Neural cell (in vitro differentiated cells): ENCODE data around the gene WIPF2. TPM values are rescaled to one million over a fixed set of nuclear protein-coding genes. Genes with fewer than 3 reads are reported as not detected.

Experiments used
- H2AFZ ChIP-seq: fragments of 200-600, 300-800 bp; sonication (generic), shearing (Covaris generic); 2 replicates; pipeline ENCODE4 v1.6.0; 2014; ENCODE audit warnings: low read depth, mild to moderate bottlenecking, antibody characterized with exemption, low read length, moderate library complexity
- H3F3A ChIP-seq: fragments of 200-600 bp; shearing (Covaris generic); 2 replicates; pipeline ENCODE4 v1.6.1; 2016; ENCODE audit warnings: mild to moderate bottlenecking, moderate library complexity, mixed read lengths, antibody characterized with exemption, low read length; ENCODE audit not compliant: insufficient read depth, poor library complexity, severe bottlenecking
- H3K27ac ChIP-seq: fragments of 200-600, 300-800 bp; sonication (generic), shearing (Covaris generic); 2 replicates; pipeline ENCODE4 v1.5.1; 2014; ENCODE audit warnings: mild to moderate bottlenecking, low read length, moderate library complexity
- H3K27me3 ChIP-seq: fragments of 300-800, 200-600 bp; sonication (generic), shearing (Covaris generic); 2 replicates; pipeline ENCODE4 v1.6.0; 2014; ENCODE audit warnings: mild to moderate bottlenecking, low read depth, low read length, moderate library complexity; ENCODE audit not compliant: insufficient read depth
- H3K36me3 ChIP-seq: fragments of 300-800, 200-600 bp; sonication (generic), shearing (Covaris generic); 2 replicates; pipeline ENCODE4 v1.5.1; 2014; ENCODE audit warnings: mild to moderate bottlenecking, antibody characterized with exemption, low read length, moderate library complexity; ENCODE audit not compliant: insufficient read depth
- H3K4me2 ChIP-seq: fragments of 300-800, 200-600 bp; sonication (generic), shearing (Covaris generic); 2 replicates; pipeline ENCODE4 v1.6.0; 2014; ENCODE audit warnings: mild to moderate bottlenecking, low read length
- H3K4me3 ChIP-seq: fragments of 300-800, 200-600 bp; sonication (generic), shearing (Covaris generic); 2 replicates; pipeline ENCODE4 v1.5.1; 2014; ENCODE audit warnings: mild to moderate bottlenecking, low read length, moderate library complexity
- H3K79me2 ChIP-seq: fragments of 200-600 bp; shearing (Covaris generic); replicated peaks from 2 replicates; pipeline ENCODE4 v1.6.0; 2014; ENCODE audit warnings: mild to moderate bottlenecking, low read length, moderate library complexity; ENCODE audit not compliant: insufficient read depth
- H3K9ac ChIP-seq: fragments of 300-800, 200-600 bp; sonication (generic), shearing (Covaris generic); 2 replicates; pipeline ENCODE4 v1.6.1; 2016; ENCODE audit warnings: mild to moderate bottlenecking, low read length, mixed read lengths
- H3K9me2 ChIP-seq: fragments of 200-600 bp; shearing (Covaris generic); 2 replicates; pipeline ENCODE4 v1.6.1; 2016; ENCODE audit warnings: mild to moderate bottlenecking, low read length, mixed read lengths; ENCODE audit not compliant: insufficient read depth
- H3K9me3 ChIP-seq: fragments of 200-600, 300-800 bp; sonication (generic), shearing (Covaris generic); 2 replicates; pipeline ENCODE4 v1.6.1; 2016; ENCODE audit warnings: mild to moderate bottlenecking, mixed run types, low read length, moderate library complexity, mixed read lengths
- H4K20me1 ChIP-seq: fragments of 200-600 bp; shearing (Covaris generic); 2 replicates; pipeline ENCODE4 v1.6.1; 2016; ENCODE audit warnings: mild to moderate bottlenecking, mixed run types; ENCODE audit not compliant: insufficient read depth
- EP300 ChIP-seq: fragments of 450-650 bp; conservative IDR thresholded peaks from 2 replicates; pipeline ENCODE4 v1.6.1; 2014; ENCODE audit warnings: antibody characterized with exemption, mild to moderate bottlenecking, moderate library complexity; ENCODE audit not compliant: poor library complexity, severe bottlenecking
- EZH2 ChIP-seq: fragments of 200-600, 300-800 bp; shearing (Covaris generic), sonication (generic); IDR thresholded peaks from 2 replicates; pipeline ENCODE4 v1.6.1; 2014; ENCODE audit warnings: antibody characterized with exemption, low read length, borderline replicate concordance, mild to moderate bottlenecking; ENCODE audit not compliant: insufficient read depth, poor library complexity, severe bottlenecking
- MXI1 ChIP-seq: fragments of 450-650 bp; conservative IDR thresholded peaks from 2 replicates; pipeline ENCODE4 v1.6.1; 2014; ENCODE audit warnings: antibody characterized with exemption, mild to moderate bottlenecking; ENCODE audit not compliant: poor library complexity, severe bottlenecking
- POLR2AphosphoS5 ChIP-seq: IDR thresholded peaks from 2 replicates; pipeline ENCODE4 v1.6.1; 2012
- RAD21 ChIP-seq: fragments of 450-650 bp; conservative IDR thresholded peaks from 2 replicates; pipeline ENCODE4 v1.6.1; 2014; ENCODE audit warnings: antibody characterized with exemption, mild to moderate bottlenecking, moderate library complexity
- REST ChIP-seq: IDR thresholded peaks from 2 replicates; pipeline ENCODE4 v1.6.1; 2012; ENCODE audit warnings: borderline replicate concordance
- SMC3 ChIP-seq: fragments of 450-650 bp; conservative IDR thresholded peaks from 2 replicates; pipeline ENCODE4 v1.6.1; 2014; ENCODE audit warnings: antibody characterized with exemption, mild to moderate bottlenecking, moderate library complexity; ENCODE audit not compliant: poor library complexity
- TAF1 ChIP-seq: IDR thresholded peaks from 2 replicates; pipeline ENCODE4 v1.6.1; 2012; ENCODE audit warnings: low read depth
- polyA plus RNA-seq: library from polyadenylated mRNA; depleted of rRNA; stranded (reverse); fragments of >200 nt; gene quantifications from 2 replicates; pipeline ENCODE4 v1.2.3, GENCODE V29; 2014
- TF ChIP-seq, protein P1 (sequence below): fragments of 450-650 bp; IDR thresholded peaks from 2 replicates; pipeline ENCODE4 v1.5.1; 2014; ENCODE audit warnings: antibody characterized with exemption, mild to moderate bottlenecking, moderate library complexity; ENCODE audit not compliant: poor library complexity, severe bottlenecking

Gene WIPF2
- polyA plus RNA-seq, 1 donor from 2014 or later, result 11.5 TPM

DNA sequence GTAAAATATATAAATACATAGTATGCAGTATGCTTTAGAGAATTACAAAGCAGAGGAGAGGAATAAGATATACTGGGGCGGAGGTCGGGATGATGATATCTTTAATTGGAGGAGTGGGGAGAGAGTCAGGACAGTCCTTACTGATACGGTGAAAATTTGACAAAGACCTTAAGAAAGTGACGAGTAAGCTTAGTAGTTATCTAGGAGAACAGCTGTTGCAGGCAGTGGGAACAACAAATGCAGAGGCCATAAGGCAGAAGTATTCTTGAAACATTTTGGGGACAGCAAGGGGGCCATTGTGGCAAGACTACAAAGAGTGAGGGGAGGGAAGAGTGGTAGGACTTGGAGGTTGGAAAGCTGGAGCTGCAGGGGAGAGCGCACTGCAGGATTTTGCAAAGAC is 46.2 kb downstream of the WIPF2 start:
- H3K4me3 ChIP-seq, result no peak overlapping the region
- no peak overlapping the region for H3K27ac ChIP-seq
- H3F3A ChIP-seq, result no peaks in the 10 kb centered on the region
- H3K9me2 ChIP-seq, result no peaks in the 10 kb centered on the region
- H3K27me3 ChIP-seq, result no peaks in the 10 kb centered on the region
- H4K20me1 ChIP-seq, result no peaks in the 10 kb centered on the region
- no peak overlapping the region for H3K4me2 ChIP-seq
- TF ChIP-seq TAF1 (no peak), EP300 (no peak), POLR2AphosphoS5 (no peak), REST (no peak), MXI1 (no peak), EZH2 (no peak), RAD21 (no peak), SMC3 (no peak)
- TF ChIP-seq, protein P1, sequence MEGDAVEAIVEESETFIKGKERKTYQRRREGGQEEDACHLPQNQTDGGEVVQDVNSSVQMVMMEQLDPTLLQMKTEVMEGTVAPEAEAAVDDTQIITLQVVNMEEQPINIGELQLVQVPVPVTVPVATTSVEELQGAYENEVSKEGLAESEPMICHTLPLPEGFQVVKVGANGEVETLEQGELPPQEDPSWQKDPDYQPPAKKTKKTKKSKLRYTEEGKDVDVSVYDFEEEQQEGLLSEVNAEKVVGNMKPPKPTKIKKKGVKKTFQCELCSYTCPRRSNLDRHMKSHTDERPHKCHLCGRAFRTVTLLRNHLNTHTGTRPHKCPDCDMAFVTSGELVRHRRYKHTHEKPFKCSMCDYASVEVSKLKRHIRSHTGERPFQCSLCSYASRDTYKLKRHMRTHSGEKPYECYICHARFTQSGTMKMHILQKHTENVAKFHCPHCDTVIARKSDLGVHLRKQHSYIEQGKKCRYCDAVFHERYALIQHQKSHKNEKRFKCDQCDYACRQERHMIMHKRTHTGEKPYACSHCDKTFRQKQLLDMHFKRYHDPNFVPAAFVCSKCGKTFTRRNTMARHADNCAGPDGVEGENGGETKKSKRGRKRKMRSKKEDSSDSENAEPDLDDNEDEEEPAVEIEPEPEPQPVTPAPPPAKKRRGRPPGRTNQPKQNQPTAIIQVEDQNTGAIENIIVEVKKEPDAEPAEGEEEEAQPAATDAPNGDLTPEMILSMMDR, result no peak
- H3K9me3 ChIP-seq, result no peaks in the 10 kb centered on the region
- H2AFZ ChIP-seq, result no peak overlapping the region
- H3K9ac ChIP-seq, result no peak overlapping the region
- no peaks in the 10 kb centered on the region for H3K79me2 ChIP-seq
- no peaks in the 10 kb centered on the region for H3K36me3 ChIP-seq

- Histone ChIP-seq H3K79me2 (no peaks in the 10 kb centered on the region), H3K4me3 (no peak overlapping the region), H3K4me2 (no peak overlapping the region), H3K9me2 (no peaks in the 10 kb centered on the region), H3K9ac (no peak overlapping the region), H3F3A (no peaks in the 10 kb centered on the region), H2AFZ (no peak overlapping the region), H3K36me3 (no peaks in the 10 kb centered on the region), H3K9me3 (no peaks in the 10 kb centered on the region), H4K20me1 (no peaks in the 10 kb centered on the region), H3K27me3 (no peaks in the 10 kb centered on the region), H3K27ac (no peak overlapping the region)
- TF ChIP-seq MXI1, result no peak
- TF ChIP-seq, protein P1, result no peak
- TF ChIP-seq POLR2AphosphoS5, result no peak
- TF ChIP-seq TAF1, result no peak
- TF ChIP-seq RAD21, result no peak
- no peak for TF ChIP-seq REST
- no peak for TF ChIP-seq SMC3
- no peak for TF ChIP-seq EP300
- no peak for TF ChIP-seq EZH2
Measured at GRCh38 chr17:40266882-40267281, 47.8 kb downstream of the WIPF2 start.
